COR-L47 (cell line): ENCODE measurements around the gene SLC38A11.

Experiments
- DNase-seq: peaks from one replicate; lab custom pipeline; 2025; lab: John Stamatoyannopoulos, UW

Gene SLC38A11

DNA sequence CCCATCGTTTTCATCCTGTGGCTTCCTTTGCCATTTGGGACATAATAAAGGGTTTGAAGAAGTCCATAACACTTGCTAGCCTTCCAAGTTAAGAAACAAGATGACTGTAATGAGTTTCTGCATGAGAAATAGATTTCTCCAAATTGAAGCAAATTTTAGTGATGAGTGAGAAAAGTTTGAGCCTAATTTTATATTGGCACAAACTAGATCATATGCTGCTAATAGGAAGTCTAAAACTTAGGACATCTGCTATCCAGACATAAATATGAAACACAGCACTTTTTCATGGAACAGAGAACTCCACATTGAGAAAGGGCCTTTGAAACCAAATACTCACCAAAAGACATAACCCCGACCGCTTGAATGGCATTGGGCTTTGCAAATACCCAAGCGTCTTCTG, 39.8 kb downstream of the SLC38A11 start:
- no peak for DNase-seq

DNA sequence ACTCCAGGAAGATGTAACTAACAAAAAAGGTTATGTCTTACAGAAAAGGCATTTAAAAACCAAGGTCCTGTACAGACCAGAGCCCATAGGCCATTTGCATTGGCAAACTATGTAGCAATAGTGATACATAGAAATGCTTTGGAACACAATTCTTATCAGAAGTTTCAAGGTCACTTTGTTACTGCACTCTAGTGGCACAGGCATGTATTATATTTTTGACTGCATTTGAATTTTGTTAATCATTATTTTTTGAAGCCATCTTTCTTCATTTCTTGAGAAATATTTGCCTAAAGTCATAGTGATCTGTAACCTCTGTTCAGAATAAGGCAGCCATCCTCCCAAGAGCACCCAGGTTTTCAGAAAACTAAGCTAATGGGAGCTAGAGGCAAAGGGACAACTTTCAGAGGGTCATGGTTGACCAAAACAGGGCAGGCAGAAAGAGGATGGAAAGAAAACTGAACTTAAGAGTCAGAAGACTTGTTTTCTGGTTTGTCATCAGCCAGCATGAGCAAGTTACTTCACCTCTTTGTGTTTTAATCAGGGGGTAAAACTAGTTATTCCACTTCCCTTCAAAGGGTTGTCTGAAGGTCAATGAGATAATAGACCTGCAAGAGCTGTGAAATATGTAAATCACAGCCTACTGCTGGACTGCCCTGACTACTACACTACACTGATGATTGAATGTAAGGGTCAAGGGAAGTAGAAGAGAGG, 41.5 kb downstream of the SLC38A11 start:
- DNase-seq: peak; percentile 16

- no peak for DNase-seq
Observed at GRCh38 chr2:164913011-164913410, 42.3 kb downstream of the SLC38A11 start.

- DNase-seq: no peak
Observed at GRCh38 chr2:164911832-164912231, 43.5 kb downstream of the SLC38A11 start.

DNA sequence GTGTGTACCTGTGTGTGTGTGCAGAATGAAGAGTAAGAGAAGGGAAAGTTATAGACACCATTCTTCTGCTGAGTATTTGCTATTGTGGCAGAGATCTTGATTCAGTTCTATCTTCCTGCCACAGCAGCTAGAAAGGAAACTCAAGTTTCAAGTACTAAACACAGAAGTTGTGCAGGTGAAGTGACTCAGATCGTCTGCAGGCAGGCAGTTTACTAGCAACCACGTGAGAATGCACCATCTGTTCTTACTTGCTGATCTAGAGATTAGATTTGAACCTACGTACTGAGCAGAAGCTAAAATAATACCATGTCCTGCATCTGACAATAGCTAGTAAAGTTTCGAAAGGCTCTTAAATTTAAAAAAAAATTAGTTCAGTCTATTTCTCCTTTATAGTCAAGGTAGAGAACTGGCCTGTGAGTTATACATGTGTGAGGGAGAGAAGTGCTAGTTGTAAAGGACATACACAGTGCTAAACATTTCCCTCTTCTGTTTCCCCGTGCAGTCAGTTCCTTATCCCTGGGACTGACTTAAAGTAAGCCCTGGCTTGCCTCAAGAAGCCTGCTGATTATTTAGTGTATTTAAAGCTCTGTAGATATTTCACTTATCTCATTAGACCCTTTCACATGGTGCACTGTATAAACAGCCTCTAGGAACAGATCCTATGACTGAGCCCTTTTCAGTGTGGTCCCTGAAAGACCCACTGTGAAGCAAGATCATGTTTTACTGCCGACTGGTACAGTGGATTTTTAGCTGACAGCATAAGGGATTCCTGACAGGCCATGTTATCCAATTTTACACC, 45.0 kb downstream of the SLC38A11 start:
- DNase-seq: no peak

DNA sequence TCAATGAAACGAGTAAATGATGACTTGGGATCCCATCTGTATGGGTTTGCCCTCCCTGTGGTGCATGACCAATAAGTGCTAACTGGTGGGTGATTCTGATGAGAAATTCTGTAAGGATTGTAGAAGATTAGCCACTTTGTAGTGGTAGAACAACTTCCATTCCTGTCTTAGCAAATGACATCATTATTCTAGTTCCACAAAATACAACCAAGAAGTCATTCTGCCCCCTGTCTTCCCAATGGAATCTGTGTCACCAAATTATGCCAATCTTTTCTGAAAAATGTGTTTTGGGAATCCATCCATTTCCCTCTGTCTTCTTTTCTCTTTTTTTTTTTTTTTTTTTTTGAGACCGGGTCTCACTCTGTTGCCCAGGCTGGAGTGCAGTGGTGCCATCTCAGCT, 48.4 kb downstream of the SLC38A11 start:
- no peak for DNase-seq

GRCh38 chr2:164905307-164905706, 50.0 kb downstream of the SLC38A11 start:
- no peak for DNase-seq

DNA sequence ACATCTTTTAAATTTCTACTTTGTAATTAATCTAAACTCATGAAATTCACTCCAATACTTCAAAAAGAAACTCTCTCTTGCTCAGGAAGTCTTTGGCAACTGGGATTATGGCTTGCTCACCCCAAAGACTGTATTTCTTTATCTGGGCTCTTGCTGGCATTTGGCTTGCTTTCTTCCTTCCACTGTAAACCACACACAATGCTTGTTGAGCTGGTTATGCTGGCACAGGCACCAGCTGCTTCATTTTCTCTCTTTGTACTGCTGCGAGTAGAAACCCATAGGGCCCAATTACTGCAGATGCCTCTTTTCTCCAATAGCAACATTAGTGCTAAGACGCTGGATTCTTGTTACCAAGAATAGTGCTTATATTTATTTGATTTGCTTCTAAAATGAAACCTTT, 51.4 kb downstream of the SLC38A11 start:
- DNase-seq: peak; percentile 44

GRCh38 chr2:164903204-164903603, 52.1 kb downstream of the SLC38A11 start:
- peak; percentile 56 for DNase-seq

DNA sequence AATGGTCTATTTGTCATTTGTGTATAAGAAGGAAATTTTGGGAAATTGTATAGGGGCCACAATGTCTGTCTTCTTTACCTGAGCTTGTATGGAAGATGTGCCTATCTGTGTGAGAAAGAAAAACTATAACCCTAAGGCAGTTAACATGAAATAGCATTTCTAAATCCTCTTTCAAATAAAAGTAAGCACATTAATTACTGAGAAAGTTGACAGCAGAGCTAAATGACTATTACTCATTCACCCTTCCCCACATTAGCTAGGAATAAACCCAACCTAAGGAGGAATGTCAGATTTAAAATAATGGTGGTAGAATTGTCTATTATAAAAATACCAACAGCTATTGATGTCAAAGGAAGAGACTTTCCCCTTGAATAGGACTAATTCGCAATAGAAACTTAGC, 56.2 kb downstream of the SLC38A11 start:
- DNase-seq: no peak

DNA sequence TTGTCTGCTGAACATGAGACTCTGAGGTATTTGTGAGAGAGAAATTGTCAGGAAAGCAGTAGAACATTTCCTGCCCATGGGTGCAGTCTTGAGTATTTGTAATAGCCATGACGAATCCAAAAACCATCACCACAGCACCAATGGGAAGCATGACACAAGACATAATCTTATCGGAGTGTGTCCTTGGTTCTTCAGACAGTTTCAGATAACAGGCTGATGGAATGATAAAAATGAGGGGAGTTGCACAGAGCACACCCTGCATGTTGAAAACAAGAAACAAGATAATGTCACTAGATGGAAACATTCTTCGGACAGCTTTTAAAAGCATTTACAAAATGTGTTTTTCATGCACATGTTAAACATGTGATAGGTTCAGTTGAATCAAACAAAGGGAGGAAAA, 56.9 kb downstream of the SLC38A11 start:
- DNase-seq: no peak

GRCh38 chr2:164897469-164898260, 57.7 kb downstream of the SLC38A11 start:
- DNase-seq: no peak

DNA sequence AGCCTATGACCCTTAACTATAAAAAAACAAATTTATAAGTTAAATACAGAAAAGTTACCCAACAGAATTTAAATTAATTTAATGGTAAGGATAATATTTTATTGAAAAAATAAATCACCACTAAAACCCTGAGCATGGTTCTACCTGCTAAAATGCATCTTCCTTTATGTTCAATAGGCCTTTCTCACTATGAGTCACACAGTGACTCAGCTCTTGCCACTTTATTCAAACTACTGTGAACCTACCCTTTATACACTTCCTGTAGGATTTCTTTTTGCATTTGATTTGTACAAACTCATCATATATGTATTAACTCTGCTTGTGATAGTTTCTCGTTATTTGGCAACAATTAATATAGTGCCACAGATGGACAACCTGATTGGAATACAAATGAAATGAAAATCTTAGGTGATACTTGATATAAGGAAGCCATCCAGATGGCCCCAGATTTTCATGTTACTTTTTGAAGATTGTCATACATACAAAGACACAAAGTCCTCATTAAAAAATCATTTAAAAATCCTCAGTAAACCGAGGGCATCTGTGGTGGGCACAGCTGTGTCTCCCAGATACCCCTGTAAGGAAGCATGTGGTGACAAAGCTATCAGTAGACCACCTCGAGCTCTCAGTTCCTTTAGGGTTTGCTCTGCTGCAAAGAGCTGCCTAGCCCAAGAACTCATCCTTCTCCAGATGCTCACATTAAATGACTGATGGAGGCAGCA, 58.5 kb downstream of the SLC38A11 start:
- DNase-seq: no peak

DNA sequence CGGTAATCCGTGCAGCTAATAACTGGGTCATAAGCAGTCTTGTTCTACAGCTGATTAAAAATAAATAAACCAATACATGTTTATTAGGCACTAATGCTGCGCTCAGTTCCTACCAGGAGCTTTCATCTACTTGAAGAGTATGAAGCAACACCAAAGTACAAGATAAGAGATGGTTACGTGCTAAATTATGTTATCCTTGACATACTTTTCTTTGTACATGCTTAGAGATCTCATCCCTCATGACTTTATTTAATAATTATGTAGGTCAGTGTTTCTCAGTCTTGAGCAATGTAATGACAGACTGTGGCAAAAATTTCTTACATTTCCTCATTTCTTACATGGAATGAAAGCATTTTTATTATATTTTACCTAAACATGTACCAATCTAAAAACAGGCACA, 59.1 kb downstream of the SLC38A11 start:
- no peak for DNase-seq

DNA sequence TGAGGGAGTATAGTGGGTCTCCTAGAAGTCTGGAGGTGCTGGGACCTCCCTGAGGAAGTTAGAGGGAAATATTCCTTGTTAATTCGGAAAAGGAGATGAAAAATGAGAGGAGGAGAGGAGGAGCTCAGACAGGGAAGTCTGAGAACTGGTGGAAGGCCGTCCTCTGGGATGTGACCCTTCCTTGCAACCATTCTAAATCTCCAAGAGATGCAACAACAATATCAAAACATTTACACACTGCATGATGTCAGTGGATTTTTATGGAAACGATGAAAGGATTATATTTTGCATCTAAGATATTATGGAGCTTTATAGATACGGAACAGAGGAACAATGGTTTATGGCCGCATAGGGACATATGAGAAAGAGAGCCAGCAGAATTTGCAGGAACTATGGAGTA, 63.9 kb downstream of the SLC38A11 start:
- no peak for DNase-seq

DNA sequence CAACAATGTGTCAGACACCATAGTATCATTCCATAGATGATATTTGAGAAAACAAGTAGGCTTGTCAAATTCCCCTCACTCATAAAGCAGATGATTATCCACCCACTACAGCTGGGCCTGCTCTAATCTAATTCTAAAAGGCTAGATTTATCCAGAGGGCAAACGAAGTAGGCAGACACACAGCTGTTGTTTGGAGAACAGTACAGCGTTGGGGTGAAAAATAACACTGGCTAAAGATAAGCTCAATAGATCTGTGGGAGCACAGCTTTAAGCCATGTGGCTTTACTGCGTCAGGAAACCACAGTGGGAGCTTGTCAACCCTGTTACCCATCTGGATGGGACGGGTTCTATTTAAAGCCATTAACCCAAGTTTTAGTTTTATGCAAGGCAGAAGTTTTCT, 64.8 kb downstream of the SLC38A11 start:
- DNase-seq: no peak

- no peak for DNase-seq
Observed at GRCh38 chr2:164888592-164888991, 66.7 kb downstream of the SLC38A11 start.

DNA sequence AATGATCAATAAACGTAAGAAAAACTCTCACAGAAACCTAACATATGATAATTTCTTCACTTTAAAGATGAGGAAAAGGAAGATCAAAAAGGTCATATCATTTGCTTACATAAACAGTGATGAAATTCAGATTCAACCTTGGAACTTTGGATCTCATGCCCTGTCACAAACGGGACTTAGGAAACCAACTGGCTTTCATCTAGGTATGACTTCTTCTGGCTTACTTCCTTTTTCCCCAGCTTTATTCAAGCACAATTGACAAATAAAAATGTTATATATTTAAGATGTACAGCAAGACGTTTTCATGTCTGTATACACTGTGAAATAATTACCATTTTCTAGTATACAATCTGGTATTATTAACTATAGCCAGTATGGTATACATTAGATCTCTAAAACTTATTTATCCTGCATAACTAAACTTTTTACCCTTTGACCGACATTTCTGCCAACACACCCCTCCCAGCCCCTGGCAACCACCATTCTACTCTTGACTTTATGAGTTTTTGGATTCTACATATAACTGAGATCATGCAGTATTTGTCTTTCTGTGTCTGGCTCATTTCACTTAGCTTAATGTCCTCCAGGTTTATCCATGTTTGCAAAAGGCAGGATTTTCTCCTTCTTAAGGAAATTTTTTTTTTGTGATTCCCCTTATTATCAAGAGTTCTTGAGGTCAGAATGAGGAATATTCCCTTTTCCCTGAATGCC, 67.7 kb downstream of the SLC38A11 start:
- no peak for DNase-seq

- no peak for DNase-seq
Observed at GRCh38 chr2:164882276-164882675, 73.0 kb downstream of the SLC38A11 start.

- DNase-seq: no peak
Observed at GRCh38 chr2:164881524-164881923, 73.8 kb downstream of the SLC38A11 start.

GRCh38 chr2:164879901-164880535, 75.3 kb downstream of the SLC38A11 start:
- no peak for DNase-seq
